HG02610 (cell line): Measurements from ENCODE around the gene PPP4C.

Source experiments
- ATAC-seq: cut with Tn5 transposase; IDR thresholded peaks from one replicate; pipeline ENCODE4 v1.9.1; 2021; ENCODE audit warnings: mild to moderate bottlenecking, moderate library complexity; ENCODE audit not compliant: unreplicated experiment

Gene PPP4C

GRCh38 chr16:30054959-30055553 lies 20.7 kb upstream of the PPP4C start:
- no peak for ATAC-seq

DNA sequence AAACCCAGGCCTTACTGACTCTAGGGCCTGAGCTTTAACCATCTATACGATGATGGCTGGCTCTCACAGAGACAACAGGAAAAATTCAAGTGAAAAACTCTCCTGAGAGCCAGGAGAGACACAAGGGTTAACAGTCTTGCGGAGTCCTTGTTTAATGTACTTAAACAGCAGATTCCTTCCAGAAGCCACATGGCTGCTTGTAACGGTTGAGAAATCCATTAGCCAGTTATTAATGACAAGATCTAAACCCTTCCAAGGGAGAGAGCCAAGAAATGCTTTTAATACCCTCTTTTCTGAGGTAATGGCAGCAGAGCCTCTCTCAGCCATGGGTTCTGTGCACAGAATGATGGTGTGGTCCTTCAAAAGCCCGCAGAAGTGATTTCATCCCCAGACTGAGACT lies 15.4 kb upstream of the PPP4C start:
- ATAC-seq, result no peak

DNA sequence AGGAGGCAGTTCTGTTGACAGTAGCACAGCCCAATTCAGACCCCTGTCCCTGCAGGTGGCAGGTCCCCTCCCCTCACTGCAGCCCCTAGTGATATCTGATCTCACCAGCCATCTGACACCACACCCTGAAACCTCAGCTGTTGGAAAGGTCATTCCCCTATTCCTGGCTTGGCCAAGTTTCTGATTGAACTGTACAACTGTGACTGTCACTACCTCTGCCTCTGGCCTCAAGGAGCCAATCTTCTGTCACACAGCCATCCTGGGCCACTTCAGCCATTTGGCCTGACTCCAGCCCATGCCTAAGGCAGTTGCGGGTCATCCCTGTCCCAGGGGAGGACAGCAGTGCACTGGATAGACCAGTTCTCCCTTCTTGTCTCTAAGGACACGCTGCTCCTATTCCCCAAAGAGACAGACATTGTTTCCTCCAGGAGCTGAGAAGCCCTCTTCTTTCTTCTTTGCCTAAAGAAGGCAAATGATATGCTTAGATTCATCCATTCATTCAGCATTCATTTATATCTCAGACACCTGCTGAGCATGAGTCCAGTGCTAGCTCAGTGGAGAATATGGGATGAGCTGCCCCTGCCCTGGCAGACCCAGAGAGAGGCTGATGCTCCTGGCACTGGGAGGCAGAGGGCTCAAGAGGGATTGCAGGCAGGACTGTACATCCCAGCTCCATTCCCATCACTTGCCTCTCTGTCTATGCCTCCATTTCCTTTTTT lies 14.8 kb upstream of the PPP4C start:
- ATAC-seq, result no peak

GRCh38 chr16:30063278-30063892 lies 12.4 kb upstream of the PPP4C start:
- ATAC-seq, result no peak

DNA sequence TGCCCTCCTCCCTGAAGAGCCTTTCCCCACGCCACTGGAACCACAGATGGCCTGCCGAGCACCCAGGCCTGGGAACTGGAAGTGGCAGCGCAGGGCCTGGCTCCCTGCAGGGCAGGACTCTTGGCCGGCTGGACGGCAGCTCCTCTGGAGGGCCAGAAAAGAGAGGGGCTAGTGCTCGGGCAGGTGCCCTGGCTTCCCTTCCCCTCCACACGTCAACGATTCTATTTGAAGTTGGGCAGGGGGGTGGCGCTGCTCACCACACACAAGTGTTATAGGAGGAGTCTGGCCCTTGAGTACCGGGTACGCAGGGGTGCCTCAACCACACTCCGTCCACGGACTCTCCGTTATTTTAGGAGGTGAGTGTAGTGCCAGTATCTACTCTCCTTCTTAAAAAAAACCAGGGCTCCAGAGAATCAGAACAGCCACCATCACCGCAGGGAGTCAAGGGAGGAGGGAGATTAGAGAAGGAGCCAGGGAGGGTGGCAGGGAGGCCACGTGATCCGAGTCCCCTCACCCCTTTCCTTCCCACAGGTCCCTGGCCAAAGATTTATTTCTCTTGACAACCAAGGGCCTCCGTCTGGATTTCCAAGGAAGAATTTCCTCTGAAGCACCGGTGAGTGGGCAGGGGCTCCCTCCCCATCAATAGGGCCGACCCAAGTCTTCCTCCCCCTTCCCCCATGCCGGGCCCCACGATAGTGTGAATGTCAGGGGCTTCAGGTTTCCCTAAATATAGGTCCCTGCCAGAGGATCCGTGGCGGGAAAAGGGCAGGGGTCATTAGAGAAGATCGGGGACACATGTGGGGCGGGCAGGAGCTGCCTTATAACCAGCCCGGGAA lies 11.7 kb upstream of the PPP4C start:
- peak; percentile 27 for ATAC-seq

- ATAC-seq, result peak; percentile 2
These were observed 11.1 kb upstream of the PPP4C start for GRCh38 chr16:30064729-30065101.

DNA sequence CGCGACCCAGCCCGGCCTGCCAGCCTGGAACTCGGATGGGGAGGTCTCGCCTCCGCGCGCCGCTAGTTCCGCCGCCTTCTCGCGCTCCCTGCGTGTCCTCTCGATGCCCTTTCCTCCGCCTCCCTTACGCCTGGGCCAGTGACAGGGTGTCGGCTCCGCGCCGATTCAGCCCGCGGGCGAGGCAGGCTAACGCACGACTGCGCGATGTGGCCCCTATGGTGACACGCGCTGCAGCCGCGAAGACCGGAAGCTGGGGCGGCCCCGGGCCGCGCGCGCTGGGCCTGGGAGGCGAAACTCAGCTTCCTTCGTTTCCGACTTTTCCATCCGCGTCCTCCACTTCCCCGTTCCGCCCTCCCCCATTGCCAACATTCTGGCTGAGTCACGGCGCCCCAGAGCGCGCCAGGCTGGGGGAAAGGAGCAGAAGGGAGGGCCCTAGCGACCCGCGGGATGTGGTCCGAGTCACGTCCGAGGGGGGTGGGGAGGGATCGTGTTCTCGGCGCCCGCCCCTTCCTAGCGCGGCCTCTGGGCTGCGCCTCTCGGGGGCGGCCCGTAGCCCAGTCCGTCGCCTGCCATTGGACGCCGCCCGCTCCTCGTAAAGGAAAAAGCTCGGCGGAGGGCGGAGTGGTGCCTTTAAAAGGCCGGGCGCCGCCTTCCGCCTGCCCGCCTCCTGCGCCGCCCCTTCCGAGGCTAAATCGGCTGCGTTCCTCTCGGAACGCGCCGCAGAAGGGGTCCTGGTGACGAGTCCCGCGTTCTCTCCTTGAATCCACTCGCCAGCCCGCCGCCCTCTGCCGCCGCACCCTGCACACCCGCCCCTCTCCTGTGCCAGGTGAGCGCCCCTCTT lies 10.5 kb upstream of the PPP4C start, which contains the start of gene ALDOA:
Gene ALDOA (plus strand): TSS at position 659 of the 841 bp plus-strand sequence. CDS start 1,138 bp downstream, outside the sequence.
- peak; percentile 83 for ATAC-seq

GRCh38 chr16:30065943-30066760 lies 9.6 kb upstream of the PPP4C start:
- no peak for ATAC-seq

DNA sequence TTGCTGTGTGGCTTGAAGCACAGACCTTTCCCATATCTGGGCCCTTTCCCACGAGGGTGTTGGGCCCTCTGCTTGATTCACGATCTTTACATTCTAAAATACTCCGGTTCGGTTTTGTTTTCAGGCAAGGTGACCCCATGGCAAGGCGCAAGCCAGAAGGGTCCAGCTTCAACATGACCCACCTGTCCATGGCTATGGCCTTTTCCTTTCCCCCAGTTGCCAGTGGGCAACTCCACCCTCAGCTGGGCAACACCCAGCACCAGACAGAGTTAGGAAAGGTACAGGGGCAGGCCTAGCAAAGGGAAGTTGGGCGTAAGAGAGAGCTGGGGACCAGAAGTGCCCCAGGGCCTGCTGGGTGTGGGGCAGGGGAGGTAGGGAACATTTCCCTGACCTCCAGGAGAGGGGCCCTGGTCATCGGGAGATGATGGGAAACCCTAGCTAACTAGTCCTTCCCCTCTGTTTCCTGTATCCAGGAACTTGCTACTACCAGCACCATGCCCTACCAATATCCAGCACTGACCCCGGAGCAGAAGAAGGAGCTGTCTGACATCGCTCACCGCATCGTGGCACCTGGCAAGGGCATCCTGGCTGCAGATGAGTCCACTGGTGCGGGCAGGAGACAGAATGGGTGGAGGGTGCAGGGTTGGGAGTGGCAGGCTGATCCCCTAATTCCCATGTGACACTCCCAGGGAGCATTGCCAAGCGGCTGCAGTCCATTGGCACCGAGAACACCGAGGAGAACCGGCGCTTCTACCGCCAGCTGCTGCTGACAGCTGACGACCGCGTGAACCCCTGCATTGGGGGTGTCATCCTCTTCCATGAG lies 8.8 kb upstream of the PPP4C start:
- no peak for ATAC-seq

GRCh38 chr16:30067584-30067916 lies 8.2 kb upstream of the PPP4C start:
- no peak for ATAC-seq

GRCh38 chr16:30068333-30068732 lies 7.5 kb upstream of the PPP4C start:
- ATAC-seq, result no peak

GRCh38 chr16:30068750-30069610 lies 6.8 kb upstream of the PPP4C start:
- ATAC-seq, result no peak

GRCh38 chr16:30069611-30070462 lies 6.0 kb upstream of the PPP4C start:
- no peak for ATAC-seq

DNA sequence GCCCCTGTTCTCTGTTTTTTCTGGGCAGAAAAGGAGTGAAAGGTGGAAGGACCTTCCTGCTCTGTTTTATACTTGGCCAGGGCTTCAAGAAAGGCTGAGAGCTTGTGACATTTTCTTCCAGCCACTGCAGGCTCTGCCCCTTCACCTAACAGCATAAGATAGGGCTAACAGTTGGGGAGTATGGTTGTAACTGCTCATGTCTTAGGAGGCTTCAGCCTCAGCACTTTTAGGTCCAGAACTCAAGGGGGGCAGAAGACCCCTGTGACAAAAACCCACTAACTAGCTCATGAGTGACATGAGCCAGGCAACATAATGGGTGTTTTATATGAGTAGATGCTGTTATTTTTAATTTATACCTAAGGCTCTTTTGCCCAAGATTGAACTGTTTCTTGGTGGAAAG lies 5.3 kb upstream of the PPP4C start:
- ATAC-seq, result no peak

DNA sequence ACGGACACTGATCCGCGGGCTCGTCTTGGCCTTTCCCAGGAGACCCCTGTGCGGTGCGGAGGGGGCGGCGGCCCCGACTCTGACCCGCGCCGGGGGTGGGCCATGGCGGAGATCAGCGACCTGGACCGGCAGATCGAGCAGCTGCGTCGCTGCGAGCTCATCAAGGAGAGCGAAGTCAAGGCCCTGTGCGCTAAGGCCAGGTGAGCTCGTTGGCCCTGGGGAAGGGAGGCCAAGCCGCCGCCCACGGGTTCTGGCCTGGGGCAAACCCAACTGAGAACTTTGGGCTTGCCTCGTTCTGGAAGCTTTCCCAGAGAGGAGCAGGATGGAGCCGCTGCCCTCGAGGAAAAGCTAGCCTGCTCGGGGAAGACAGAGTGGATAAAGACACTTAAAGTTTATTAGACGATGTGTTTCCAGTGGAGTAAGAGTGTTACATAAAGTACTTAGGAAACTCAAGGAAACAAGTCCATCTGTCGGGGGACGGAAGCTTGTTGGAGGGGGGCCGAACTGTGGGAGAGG lies 540 bp downstream of the PPP4C start:
- ATAC-seq, result peak; percentile 15

DNA sequence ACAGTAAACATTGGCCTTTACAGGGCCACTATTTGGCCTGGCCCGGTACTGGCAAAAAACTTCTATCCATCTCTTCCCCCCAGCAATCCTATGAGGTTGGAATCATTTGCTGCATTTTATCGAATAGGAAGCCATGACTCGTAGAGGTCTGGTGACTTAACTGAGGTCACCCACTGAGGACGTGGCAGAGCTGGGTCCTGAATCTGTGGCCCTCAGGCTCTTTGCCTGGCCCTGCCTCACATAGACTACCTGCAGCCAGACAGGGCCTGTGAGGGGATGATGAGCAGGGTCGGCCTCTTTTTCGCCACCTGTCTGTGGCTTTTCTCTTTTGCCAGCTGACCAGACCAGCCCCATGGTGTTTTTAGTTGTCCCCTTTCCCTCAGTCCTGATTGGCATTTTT lies 1.9 kb downstream of the PPP4C start:
- ATAC-seq, result no peak

- no peak for ATAC-seq
These were observed 3.0 kb downstream of the PPP4C start for GRCh38 chr16:30078744-30079143.
